Large intestine (tissue), 3 donors: ENCODE data around the gene CACNA1C. TPM values are rescaled to one million over a fixed set of nuclear protein-coding genes. Genes with fewer than 3 reads are reported as not detected.
A peak's percentile ranks its signal among the peaks of the same experiment; 100 is the strongest.

ENCODE experiments used
- DNase-seq, 2 donors: peaks; one replicate each; pipeline versions ENCODE4 v3.0.0 to v3.0.0-alpha.2; 2013
- H3K27ac ChIP-seq: one replicate; pipeline ENCODE4 v1.5.1; 2013; ENCODE audit warnings: low read length
- H3K27me3 ChIP-seq: 2 replicates; pipeline ENCODE4 v1.6.1; 2013; ENCODE audit warnings: low read length; ENCODE audit not compliant: control insufficient read depth, insufficient read depth
- H3K36me3 ChIP-seq: 2 replicates; pipeline ENCODE4 v1.6.1; 2013; ENCODE audit warnings: low read length; ENCODE audit not compliant: control insufficient read depth, insufficient read depth
- H3K4me1 ChIP-seq: one replicate; pipeline ENCODE4 v1.6.1; 2013; ENCODE audit warnings: low read length; ENCODE audit not compliant: control insufficient read depth, insufficient read depth
- H3K4me3 ChIP-seq: one replicate; pipeline ENCODE4 v1.5.1; 2013; ENCODE audit warnings: low read length
- H3K9me3 ChIP-seq: one replicate; pipeline ENCODE4 v1.6.1; 2013; ENCODE audit warnings: mild to moderate bottlenecking, low read depth, low read length, moderate library complexity; ENCODE audit not compliant: control insufficient read depth
- WGBS: methylation state at CpG from one replicate; pipeline ENCODE4 v1.1.5; 2013; ENCODE audit warnings: low lambda C conversion rate; ENCODE audit not compliant: insufficient coverage; 5-methylcytosine and 5-hydroxymethylcytosine counted together
- polyA plus RNA-seq: library from polyadenylated mRNA; unstranded; fragments of 120-200 nt; gene quantifications from one replicate; pipeline ENCODE4 v1.2.1, GENCODE V29; 2013

The CACNA1C gene
- polyA plus RNA-seq, 1 donor = 5.9 TPM

GRCh38 chr12:2540535-2540941 lies 487.8 kb downstream of the CACNA1C start:
- Histone ChIP-seq H3K27ac (no peak overlapping the region), H3K9me3 (no peaks in the 10 kb centered on the region), H3K36me3 (no peaks in the 10 kb centered on the region), H3K27me3 (no peaks in the 10 kb centered on the region), H3K4me3 (no peak overlapping the region), H3K4me1 (no peaks in the 10 kb centered on the region)
- WGBS = no CpG with 5 or more reads among the region's 13 CpGs
- no peak for DNase-seq

GRCh38 chr12:2541631-2542204 lies 488.9 kb downstream of the CACNA1C start:
- H3K9me3 ChIP-seq = no peaks in the 10 kb centered on the region
- no peaks in the 10 kb centered on the region for H3K27me3 ChIP-seq
- no CpG with 5 or more reads among the region's 13 CpGs for WGBS
- H3K4me1 ChIP-seq = no peaks in the 10 kb centered on the region
- H3K27ac ChIP-seq = no peak overlapping the region
- no peak overlapping the region for H3K4me3 ChIP-seq
- DNase-seq = no peak
- no peaks in the 10 kb centered on the region for H3K36me3 ChIP-seq

GRCh38 chr12:2543801-2544200 lies 491.0 kb downstream of the CACNA1C start:
- Histone ChIP-seq H3K36me3 (no peaks in the 10 kb centered on the region), H3K27me3 (no peaks in the 10 kb centered on the region), H3K27ac (no peak overlapping the region), H3K4me3 (no peak overlapping the region), H3K9me3 (no peaks in the 10 kb centered on the region), H3K4me1 (no peaks in the 10 kb centered on the region)
- no peak for DNase-seq
- no CpG with 5 or more reads among the region's 3 CpGs for WGBS

- H3K27me3 ChIP-seq = no peaks in the 10 kb centered on the region
- H3K4me3 ChIP-seq = no peak overlapping the region
- DNase-seq = no peak
- no peaks in the 10 kb centered on the region for H3K9me3 ChIP-seq
- no peaks in the 10 kb centered on the region for H3K36me3 ChIP-seq
- no peaks in the 10 kb centered on the region for H3K4me1 ChIP-seq
- H3K27ac ChIP-seq = no peak overlapping the region
These were observed 491.4 kb downstream of the CACNA1C start for GRCh38 chr12:2544230-2544629.

- Histone ChIP-seq H3K27ac (no peak overlapping the region), H3K9me3 (no peaks in the 10 kb centered on the region), H3K4me1 (peaks cover 7% of the 10 kb centered on the region), H3K36me3 (no peaks in the 10 kb centered on the region), H3K4me3 (no peak overlapping the region), H3K27me3 (no peaks in the 10 kb centered on the region)
- no CpG with 5 or more reads among the region's 11 CpGs for WGBS
- no peak for DNase-seq
These were observed 494.7 kb downstream of the CACNA1C start for GRCh38 chr12:2547273-2548044.

- no CpG with 5 or more reads among the region's 2 CpGs for WGBS
- no peaks in the 10 kb centered on the region for H3K9me3 ChIP-seq
- H3K27me3 ChIP-seq = no peaks in the 10 kb centered on the region
- no peak for DNase-seq
- no peak overlapping the region for H3K27ac ChIP-seq
- H3K4me1 ChIP-seq = peaks cover 7% of the 10 kb centered on the region
- no peak overlapping the region for H3K4me3 ChIP-seq
- H3K36me3 ChIP-seq = no peaks in the 10 kb centered on the region
These were observed 495.3 kb downstream of the CACNA1C start for GRCh38 chr12:2548081-2548480.

- WGBS = no CpG with 5 or more reads among the region's 17 CpGs
- Histone ChIP-seq H3K27ac (peak overlapping the region; percentile 60), H3K27me3 (no peaks in the 10 kb centered on the region), H3K4me1 (peaks cover 7% of the 10 kb centered on the region), H3K9me3 (no peaks in the 10 kb centered on the region), H3K4me3 (no peak overlapping the region), H3K36me3 (no peaks in the 10 kb centered on the region)
- DNase-seq = peak; percentile 21 to 30
These were observed 498.0 kb downstream of the CACNA1C start for GRCh38 chr12:2550561-2551411.

- no peak for DNase-seq
- H3K9me3 ChIP-seq = no peaks in the 10 kb centered on the region
- H3K4me1 ChIP-seq = peaks cover 7% of the 10 kb centered on the region
- 100% methylated on average over 1 of the region's 13 CpGs for WGBS
- H3K27me3 ChIP-seq = peaks cover 4% of the 10 kb centered on the region
- H3K36me3 ChIP-seq = no peaks in the 10 kb centered on the region
- no peak overlapping the region for H3K4me3 ChIP-seq
- peak overlapping the region; percentile 29 for H3K27ac ChIP-seq
These were observed 498.7 kb downstream of the CACNA1C start for GRCh38 chr12:2551412-2551900.

- Histone ChIP-seq H3K4me3 (no peak overlapping the region), H3K27me3 (peaks cover 5% of the 10 kb centered on the region), H3K4me1 (peaks cover 7% of the 10 kb centered on the region), H3K9me3 (no peaks in the 10 kb centered on the region), H3K36me3 (no peaks in the 10 kb centered on the region), H3K27ac (peak overlapping the region; percentile 29)
- 92% methylated on average over 2 of the region's 10 CpGs for WGBS
- DNase-seq = no peak
These were observed 499.4 kb downstream of the CACNA1C start for GRCh38 chr12:2552000-2552756.
